HAP-1 (cell line): Measurements from ENCODE around the gene PCNT.

Source experiments
- DNase-seq, 2 experiments: peaks; one replicate each; pipeline ENCODE4 v3.0.0-alpha.2; 2016 to 2020; ENCODE audit warnings: low spot score in 2 of 2
- H3K27me3 ChIP-seq: fragments of 250-450 bp; sonication (Bioruptor Pico); 2 replicates; pipeline ENCODE4 v1.5.1; 2020; ENCODE audit warnings: low read depth, mild to moderate bottlenecking, moderate library complexity
- H3K36me3 ChIP-seq: fragments of 250-450 bp; sonication (Bioruptor Pico); replicated peaks from 2 replicates; pipeline ENCODE4 v1.5.1; 2020; ENCODE audit warnings: mild to moderate bottlenecking
- H3K4me1 ChIP-seq: fragments of 250-450 bp; sonication (Bioruptor Pico); 2 replicates; pipeline ENCODE4 v1.5.1; 2020; ENCODE audit warnings: mild to moderate bottlenecking
- H3K4me3 ChIP-seq: fragments of 250-450 bp; sonication (Bioruptor Pico); 2 replicates; pipeline ENCODE4 v1.5.1; 2020; ENCODE audit warnings: mild to moderate bottlenecking, moderate library complexity
- H3K9me3 ChIP-seq: fragments of 250-450 bp; sonication (Bioruptor Pico); 2 replicates; pipeline ENCODE4 v1.5.1; 2020; ENCODE audit warnings: mild to moderate bottlenecking, moderate library complexity
- in situ Hi-C: fragments of 300-500 bp; cut with MboI; formaldehyde crosslinking; loops from 3 replicates; pipeline ENCODE4 v1.14.3; 2020; ENCODE audit warnings: low sequenced_read_pairs, inconsistent platforms, mixed read lengths

Gene PCNT

DNA sequence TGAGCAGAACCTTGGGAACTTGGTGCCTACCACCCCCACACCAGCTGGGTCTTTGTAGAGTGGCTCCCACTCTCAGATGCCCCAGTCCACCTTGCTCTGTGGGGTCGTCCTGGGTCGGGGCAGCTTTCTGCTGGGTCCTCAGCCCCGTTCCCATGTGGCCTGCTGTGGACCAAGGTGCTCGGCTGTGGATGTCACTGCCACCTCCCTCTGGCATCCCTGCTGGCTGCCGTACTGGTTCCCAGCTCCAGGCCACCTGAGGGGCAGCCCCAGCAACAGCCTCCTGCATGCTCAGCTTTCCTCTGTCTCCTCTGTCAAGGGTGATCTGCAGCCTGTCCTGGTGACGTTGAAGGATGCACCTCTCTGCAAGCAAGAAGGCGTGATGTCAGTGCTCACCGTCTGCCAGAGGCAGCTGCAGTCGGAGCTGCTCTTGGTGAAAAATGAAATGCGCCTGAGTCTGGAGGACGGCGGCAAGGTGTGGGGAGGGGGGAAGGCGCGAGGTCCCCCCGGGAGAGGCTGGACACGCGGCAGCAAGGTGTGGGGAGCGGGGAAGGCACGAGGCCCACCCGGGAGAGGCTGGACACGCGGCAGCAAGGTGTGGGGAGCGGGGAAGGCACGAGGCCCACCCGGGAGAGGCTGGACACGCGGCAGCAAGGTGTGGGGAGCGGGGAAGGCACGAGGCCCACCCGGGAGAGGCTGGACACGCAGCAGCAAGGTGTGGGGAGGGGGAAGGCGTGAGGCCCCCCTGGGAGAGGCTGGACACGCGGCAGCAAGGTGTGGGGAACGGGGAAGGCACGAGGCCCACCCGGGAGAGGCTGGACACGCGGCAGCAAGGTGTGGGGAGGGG, 88.8 kb downstream of the PCNT start:
- no peaks in the 10 kb centered on the region for H3K27me3 ChIP-seq
- in situ Hi-C loops = no loop called here
- H3K9me3 ChIP-seq = no peaks in the 10 kb centered on the region
- peaks cover 32% of the 10 kb centered on the region for H3K36me3 ChIP-seq
- H3K4me3 ChIP-seq = no peak overlapping the region
- DNase-seq = no peak
- no peaks in the 10 kb centered on the region for H3K4me1 ChIP-seq

DNA sequence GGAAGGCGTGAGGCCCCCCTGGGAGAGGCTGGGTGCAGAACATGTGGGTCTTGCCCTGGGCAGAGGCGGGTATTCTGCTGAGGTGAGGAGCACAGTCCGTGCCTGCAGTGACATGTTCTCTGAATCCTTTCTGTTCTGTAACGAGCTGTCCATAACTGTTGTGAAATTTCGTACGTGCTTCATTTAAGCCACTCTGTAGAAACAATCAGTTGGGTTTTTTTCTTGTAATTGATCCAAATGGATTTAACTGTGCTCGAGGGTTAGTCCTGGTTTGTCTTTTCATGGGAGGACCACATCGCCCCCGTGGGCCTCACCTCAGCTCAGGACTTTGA, 89.4 kb downstream of the PCNT start:
- no peaks in the 10 kb centered on the region for H3K9me3 ChIP-seq
- in situ Hi-C loops = no loop called here
- no peaks in the 10 kb centered on the region for H3K4me1 ChIP-seq
- DNase-seq = no peak
- H3K27me3 ChIP-seq = no peaks in the 10 kb centered on the region
- H3K36me3 ChIP-seq = peaks cover 33% of the 10 kb centered on the region
- H3K4me3 ChIP-seq = no peak overlapping the region

DNA sequence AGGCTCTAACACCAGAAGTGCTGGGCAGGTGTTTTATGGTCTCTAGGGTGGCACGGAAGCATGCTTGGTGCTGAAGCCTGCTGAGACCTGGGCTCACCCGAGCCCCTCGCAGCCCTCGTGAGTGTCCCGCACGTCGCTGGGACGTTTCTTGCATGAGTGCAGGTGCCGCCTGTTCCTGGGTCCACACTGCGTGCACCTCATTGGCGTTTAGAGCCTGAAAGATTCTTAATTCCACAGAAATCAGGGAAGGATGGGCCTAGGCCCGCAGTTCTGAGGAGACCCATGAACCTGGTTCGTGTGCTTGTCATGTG, 91.0 kb downstream of the PCNT start:
- H3K36me3 ChIP-seq = peaks cover 32% of the 10 kb centered on the region
- in situ Hi-C loops = no loop called here
- H3K4me1 ChIP-seq = no peaks in the 10 kb centered on the region
- no peaks in the 10 kb centered on the region for H3K27me3 ChIP-seq
- H3K4me3 ChIP-seq = no peak overlapping the region
- DNase-seq = no peak
- no peaks in the 10 kb centered on the region for H3K9me3 ChIP-seq

DNA sequence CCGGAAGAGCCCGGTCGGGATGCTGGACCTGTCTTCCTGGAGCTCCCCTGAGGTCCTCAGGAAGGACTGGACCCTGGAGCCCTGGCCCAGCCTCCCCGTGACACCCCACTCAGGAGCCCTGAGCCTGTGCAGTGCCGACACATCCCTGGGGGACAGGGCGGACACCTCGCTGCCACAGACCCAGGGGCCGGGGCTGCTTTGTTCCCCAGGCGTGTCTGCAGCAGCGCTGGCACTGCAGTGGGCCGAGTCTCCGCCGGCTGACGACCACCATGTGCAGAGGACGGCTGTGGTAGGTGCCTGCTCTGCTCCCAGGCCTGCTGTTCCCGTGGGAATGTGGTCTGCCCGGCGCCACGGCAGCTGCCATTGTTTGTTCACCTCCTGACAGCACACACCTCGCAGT, 92.6 kb downstream of the PCNT start:
- no peaks in the 10 kb centered on the region for H3K4me1 ChIP-seq
- no peak for DNase-seq
- H3K4me3 ChIP-seq = no peak overlapping the region
- no peaks in the 10 kb centered on the region for H3K27me3 ChIP-seq
- peaks cover 34% of the 10 kb centered on the region for H3K36me3 ChIP-seq
- H3K9me3 ChIP-seq = no peaks in the 10 kb centered on the region
- in situ Hi-C loops = no loop called here

DNA sequence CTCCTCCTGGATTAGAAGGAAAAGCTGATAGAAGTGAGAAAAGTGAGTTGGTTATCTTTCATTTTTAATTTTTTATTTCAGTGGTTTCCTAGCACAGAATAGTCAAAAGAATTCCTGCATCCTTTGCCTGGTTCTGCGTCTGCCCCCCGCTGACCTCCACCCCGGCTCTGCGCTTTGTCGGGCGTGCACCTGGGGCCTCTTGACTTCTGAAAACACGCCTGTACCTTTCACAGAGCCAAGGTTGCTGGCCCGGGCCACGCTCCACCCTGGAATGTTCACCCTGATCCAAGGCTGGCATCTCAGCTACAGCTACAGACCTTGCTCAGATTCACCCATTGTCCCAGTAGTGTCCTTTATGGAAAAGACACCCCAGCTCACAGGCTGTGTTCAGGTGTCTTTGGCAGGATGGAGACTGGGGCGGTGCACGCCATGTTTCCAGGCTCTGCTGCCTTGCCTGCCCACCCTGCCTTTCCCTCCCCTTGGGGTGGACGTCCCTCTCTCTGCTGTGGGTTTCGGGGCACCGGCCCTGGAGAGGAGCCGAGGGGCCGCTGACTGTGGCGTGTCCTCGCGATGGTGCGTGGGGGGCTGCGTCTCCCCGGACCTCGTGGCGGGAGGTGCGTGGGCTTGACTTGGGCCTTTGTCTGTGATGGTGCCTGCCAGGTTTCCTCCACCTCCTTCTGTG, 94.5 kb downstream of the PCNT start:
- H3K4me1 ChIP-seq = no peaks in the 10 kb centered on the region
- H3K9me3 ChIP-seq = no peaks in the 10 kb centered on the region
- H3K27me3 ChIP-seq = no peaks in the 10 kb centered on the region
- in situ Hi-C loops = no loop called here
- peaks cover 33% of the 10 kb centered on the region for H3K36me3 ChIP-seq
- DNase-seq = no peak
- no peak overlapping the region for H3K4me3 ChIP-seq

DNA sequence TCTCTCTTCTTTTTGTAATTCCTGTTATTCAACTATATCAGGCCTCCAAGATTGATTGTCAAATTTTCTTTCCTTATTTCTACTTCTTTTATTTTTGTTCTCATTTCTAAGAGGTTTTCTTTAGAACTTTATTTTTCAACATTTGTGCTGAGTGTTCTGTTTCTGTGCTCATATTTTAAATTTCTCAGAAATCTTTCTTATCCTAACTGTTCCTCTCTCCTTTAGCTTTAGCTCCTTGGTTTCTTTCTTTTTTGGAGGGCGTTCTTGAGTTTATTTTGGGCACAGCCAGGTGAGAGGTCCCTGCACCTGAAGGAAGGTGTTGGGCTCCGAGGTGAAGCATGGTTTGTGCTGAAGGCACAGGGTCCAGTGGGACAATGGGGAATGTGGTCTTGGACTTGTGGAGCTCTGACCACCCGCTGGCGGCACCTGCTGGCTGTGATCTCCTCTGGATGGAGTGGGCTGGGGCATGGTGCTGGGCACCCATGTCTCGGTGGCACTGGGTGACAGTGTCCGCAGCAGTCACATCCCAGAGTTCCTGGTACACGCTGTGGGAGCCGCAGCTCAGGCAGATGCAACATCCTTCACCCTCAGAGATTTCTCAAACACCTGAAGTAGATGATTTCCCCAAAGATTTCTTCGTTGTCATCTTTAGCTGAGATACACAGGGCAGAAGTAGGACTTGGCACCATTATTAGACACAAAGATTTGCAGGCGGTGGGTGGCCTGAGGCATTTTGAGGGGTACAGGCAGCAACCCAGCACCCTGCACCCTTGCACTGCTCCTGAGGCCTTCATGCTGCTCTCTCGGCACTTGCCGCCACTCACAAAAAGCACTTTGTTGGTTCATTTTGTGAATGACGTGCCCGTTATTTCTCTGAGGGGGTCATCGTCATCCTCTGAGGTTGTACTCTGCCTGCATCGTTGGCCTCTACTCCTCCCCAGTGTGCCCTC, 96.6 kb downstream of the PCNT start:
- Histone ChIP-seq H3K9me3 (no peaks in the 10 kb centered on the region), H3K4me3 (no peak overlapping the region), H3K36me3 (peaks cover 33% of the 10 kb centered on the region), H3K27me3 (no peaks in the 10 kb centered on the region), H3K4me1 (no peaks in the 10 kb centered on the region)
- DNase-seq = no peak
- in situ Hi-C loops = no loop called here

DNA sequence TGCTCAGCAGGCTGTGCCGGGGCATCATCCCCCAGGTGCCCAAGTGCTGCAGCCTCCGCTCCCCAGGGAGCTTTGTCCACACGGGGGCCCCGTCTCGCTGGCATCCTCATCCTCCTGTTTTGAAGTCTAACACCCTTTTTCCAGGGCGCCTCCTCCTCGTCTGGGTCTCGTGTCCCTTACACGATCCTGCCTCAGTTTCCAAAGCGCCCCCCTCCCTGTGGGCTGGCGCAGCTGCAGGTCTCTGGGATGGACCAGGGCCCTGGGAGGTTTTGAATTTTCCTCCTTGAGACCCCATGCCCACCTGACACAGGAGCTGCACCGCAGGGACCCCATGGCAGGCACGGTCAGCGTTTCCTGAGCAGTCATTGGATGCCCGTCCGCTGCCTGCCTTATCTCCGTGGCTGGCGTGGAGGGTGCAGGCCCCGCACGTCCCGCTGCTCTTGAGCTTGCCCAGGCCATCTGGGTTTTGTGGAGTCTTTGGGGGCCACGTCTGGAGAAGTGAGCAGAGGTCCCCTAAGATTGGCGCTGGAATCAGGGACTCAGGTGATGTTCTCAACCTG, 97.3 kb downstream of the PCNT start:
- DNase-seq = no peak
- Histone ChIP-seq H3K27me3 (no peaks in the 10 kb centered on the region), H3K4me3 (no peak overlapping the region), H3K4me1 (no peaks in the 10 kb centered on the region), H3K36me3 (peaks cover 27% of the 10 kb centered on the region), H3K9me3 (no peaks in the 10 kb centered on the region)
- in situ Hi-C loops = no loop called here

DNA sequence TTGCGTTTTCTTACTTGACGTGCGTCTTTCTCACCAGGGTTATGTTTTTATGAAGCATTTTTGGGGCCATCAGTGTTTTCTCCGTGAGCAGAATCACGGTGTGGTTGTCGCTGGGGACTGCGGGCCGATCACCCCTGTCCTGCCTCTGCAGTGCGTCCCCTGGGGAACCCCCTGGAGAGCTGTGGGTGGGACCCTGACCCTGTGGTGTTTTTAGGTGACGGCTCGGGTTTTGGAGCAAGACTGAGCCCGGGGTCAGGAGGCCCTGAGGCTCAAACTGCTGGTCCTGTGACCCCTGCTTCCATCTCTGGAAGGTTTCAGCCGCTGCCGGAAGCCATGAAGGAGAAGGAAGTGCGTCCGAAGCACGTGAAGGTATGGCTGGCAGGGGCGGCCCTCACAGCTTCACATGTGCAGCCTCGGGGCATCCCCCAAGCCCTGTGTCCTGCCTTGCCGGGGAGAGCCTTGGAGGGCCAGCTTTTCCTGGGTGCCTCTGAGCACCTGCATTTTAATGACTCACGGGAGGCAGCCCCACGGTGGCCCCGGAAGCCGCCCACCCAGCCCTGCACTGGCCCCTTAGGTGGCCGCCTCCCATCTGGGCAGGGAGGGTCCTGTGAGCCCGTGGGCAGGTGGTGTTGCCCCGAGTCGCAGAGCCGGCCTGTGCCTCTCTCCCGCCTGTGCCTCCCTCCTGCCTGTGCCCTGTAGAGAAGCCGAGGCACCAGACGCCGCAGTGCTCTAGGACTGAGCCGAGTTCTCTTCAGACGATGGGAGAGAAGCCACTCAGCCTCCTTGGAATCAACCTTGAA, 98.0 kb downstream of the PCNT start:
- Histone ChIP-seq H3K27me3 (no peaks in the 10 kb centered on the region), H3K9me3 (no peaks in the 10 kb centered on the region), H3K4me1 (no peaks in the 10 kb centered on the region), H3K4me3 (no peak overlapping the region), H3K36me3 (peaks cover 22% of the 10 kb centered on the region)
- no peak for DNase-seq
- in situ Hi-C loops = no loop called here

DNA sequence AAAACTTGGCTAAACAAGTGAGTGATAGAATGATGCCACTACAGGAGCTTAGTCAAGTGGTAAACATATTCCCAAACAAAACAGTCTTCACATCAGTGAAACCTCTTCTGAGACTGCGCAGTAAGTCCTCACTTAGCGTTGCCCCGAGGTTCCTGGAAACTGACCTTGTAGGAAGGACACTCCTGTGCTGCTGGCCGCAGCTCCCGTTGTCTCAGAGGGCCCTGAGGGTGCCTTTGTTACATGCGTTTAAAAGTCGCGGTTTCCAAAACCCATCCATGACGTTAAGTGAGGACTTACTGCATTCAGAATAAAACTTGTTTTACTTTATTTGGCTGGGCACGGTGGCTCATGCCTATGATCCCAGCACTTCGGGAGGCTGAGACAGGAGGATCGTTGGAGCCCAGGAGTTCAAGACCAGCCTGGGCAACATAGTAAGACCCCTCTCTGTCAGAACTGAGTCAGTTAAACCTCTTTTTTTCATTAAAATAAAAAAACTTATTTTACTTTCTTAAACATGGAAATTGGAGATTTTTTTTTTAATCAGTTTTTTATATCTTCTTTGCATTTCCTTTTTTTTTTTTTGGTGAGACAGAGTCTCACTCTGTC, 98.8 kb downstream of the PCNT start:
- Histone ChIP-seq H3K36me3 (peaks cover 27% of the 10 kb centered on the region), H3K4me3 (no peak overlapping the region), H3K9me3 (no peaks in the 10 kb centered on the region), H3K27me3 (no peaks in the 10 kb centered on the region), H3K4me1 (no peaks in the 10 kb centered on the region)
- in situ Hi-C loops = no loop called here
- DNase-seq = no peak

DNA sequence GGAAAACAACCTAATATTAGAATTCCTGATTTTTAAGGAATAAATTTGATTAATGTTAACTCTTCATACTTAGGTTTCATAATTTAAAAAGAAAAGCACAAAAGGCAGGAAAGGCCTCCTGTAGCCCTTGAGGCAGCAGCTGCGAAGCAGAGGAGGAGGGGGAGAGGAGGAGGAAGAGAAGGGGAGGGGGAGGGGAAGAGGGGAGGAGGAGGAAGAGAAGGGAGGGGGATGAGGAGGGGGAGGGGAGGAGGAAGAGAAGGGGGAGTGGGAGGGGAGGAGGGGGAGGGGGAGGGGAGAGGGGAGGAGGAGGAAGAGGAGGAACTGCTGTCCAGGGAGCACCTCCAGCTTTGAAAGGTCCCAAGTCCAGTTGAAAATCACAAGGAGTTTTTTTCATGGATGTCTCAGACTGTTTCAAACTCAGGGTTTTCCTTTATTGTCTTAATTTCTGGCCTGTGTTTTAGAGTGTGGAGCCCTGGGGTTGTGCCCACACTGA, 99.6 kb downstream of the PCNT start:
- no peak overlapping the region for H3K4me3 ChIP-seq
- in situ Hi-C loops = no loop called here
- H3K4me1 ChIP-seq = no peaks in the 10 kb centered on the region
- peaks cover 31% of the 10 kb centered on the region for H3K36me3 ChIP-seq
- no peaks in the 10 kb centered on the region for H3K27me3 ChIP-seq
- no peaks in the 10 kb centered on the region for H3K9me3 ChIP-seq
- DNase-seq = no peak

DNA sequence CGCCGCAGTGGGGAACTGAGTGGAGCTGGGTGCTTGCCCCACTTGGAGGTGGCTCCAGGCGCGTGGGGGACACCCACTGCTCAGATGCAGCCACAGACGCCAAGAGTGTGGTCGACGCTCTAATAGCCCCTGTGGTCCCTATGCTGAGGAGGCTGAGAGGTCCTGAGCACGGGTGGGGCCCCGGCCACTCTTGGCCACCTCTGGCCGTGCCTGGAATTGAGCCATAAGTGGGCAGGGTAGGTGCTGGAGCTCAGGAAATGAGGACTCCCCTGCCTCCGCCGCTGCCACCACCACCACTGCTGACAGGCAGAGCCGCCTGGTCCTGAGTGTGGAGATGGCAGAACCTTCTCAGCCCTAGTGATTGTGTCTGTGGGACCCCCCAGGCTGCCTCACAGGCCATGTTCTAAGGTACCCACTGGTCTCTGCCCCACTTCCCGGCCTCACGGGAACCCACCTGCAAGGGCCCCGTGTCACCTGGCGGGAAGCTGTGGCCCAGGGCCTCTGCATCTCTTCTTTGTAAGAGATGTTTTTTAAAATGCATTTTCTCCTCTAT, 100.2 kb downstream of the PCNT start:
- H3K27me3 ChIP-seq = no peaks in the 10 kb centered on the region
- peaks cover 33% of the 10 kb centered on the region for H3K36me3 ChIP-seq
- no peaks in the 10 kb centered on the region for H3K4me1 ChIP-seq
- in situ Hi-C loops = no loop called here
- DNase-seq = no peak
- no peak overlapping the region for H3K4me3 ChIP-seq
- H3K9me3 ChIP-seq = no peaks in the 10 kb centered on the region

DNA sequence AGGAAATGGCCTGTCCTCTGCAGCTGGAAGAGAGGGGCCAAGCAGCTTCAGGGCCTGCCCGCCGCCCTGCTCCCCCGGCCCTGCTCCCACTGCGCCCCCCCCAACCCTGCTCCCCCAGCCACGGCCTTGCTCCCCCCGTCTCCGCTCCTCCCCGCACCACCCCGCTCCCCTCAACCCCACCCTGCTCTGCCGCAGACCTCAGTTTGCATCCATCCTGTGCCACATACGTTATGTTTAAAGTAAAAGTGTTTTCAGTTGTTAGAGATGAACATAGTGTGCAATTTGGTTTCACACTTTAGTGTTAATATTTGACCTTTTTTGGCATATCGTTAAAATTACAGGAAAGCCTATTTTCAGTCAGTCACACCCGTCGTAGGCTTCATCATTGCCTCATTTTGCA, 100.7 kb downstream of the PCNT start:
- no peaks in the 10 kb centered on the region for H3K9me3 ChIP-seq
- DNase-seq = no peak
- H3K4me3 ChIP-seq = no peak overlapping the region
- no peaks in the 10 kb centered on the region for H3K27me3 ChIP-seq
- peaks cover 35% of the 10 kb centered on the region for H3K36me3 ChIP-seq
- no peaks in the 10 kb centered on the region for H3K4me1 ChIP-seq
- in situ Hi-C loops = no loop called here
